K562 (cell line): Measurements from ENCODE around the gene COPG2. TPM values are rescaled to one million over a fixed set of nuclear protein-coding genes. Genes with fewer than 3 reads are reported as not detected.

ENCODE experiments used
- CBX1 ChIP-seq: sonication (generic); IDR thresholded peaks from 2 replicates; pipeline ENCODE4 v1.6.1; 2016; ENCODE audit warnings: antibody characterized with exemption, low read depth, mild to moderate bottlenecking
- CHD2 ChIP-seq: IDR thresholded peaks from 2 replicates; pipeline ENCODE4 v1.6.1; 2011; ENCODE audit warnings: low read depth, low read length
- E2F3 ChIP-seq: fragments of 250-450 bp; sonication (Bioruptor Pico); IDR thresholded peaks from 2 replicates; pipeline ENCODE4 v1.4.0; 2020; ENCODE audit warnings: mild to moderate bottlenecking
- ELF4 ChIP-seq: fragments of 450-650 bp; formaldehyde crosslinking; IDR thresholded peaks from 2 replicates; pipeline ENCODE4 v1.4.0; 2022; ENCODE audit warnings: missing genetic modification characterization
- FIP1L1 ChIP-seq: fragments of 200-400 bp; formaldehyde crosslinking; IDR thresholded peaks from 2 replicates; pipeline ENCODE4 v1.6.1; 2018; ENCODE audit warnings: mild to moderate bottlenecking, low read depth, low read length; ENCODE audit not compliant: poor library complexity, severe bottlenecking
- FOXA3 ChIP-seq, 2 experiments: fragments of 450-650 bp in 1 of 2; sonication (generic) in 1 of 2; formaldehyde crosslinking; IDR thresholded peaks in 1 of 2; conservative IDR thresholded peaks in 1 of 2; 2 replicates each; pipeline versions ENCODE4 v1.4.0 to v1.8.0; 2020 to 2022; ENCODE audit warnings: mild to moderate bottlenecking in 2 of 2, missing genetic modification reagents in 1 of 2
- HEY1 ChIP-seq: fragments of 250-450 bp; sonication (Bioruptor Pico); IDR thresholded peaks from 2 replicates; pipeline ENCODE4 v1.5.0; 2020; ENCODE audit warnings: mild to moderate bottlenecking, moderate library complexity, borderline replicate concordance
- HLTF ChIP-seq: fragments of 450-650 bp; IDR thresholded peaks from 2 replicates; pipeline ENCODE4 v1.6.1; 2016
- HMG20A ChIP-seq: fragments of 450-650 bp; formaldehyde crosslinking; conservative IDR thresholded peaks from 2 replicates; pipeline ENCODE4 v1.4.0; 2020; ENCODE audit warnings: mild to moderate bottlenecking, mixed read lengths
- SP1 ChIP-seq: sonication (generic); formaldehyde crosslinking; IDR thresholded peaks from 2 replicates; pipeline ENCODE4 v1.8.1; 2022; ENCODE audit warnings: mild to moderate bottlenecking, missing genetic modification reagents
- WHSC1 ChIP-seq: IDR thresholded peaks from one replicate; pipeline ENCODE4 v1.6.1; 2012; ENCODE audit warnings: low read length, control low read depth, inconsistent platforms
- ZC3H11A ChIP-seq: IDR thresholded peaks from 2 replicates; pipeline ENCODE4 v1.6.1; 2012; ENCODE audit warnings: low read depth, low read length, improper control_type of control experiment
- ZNF174 ChIP-seq: fragments of 250-450 bp; sonication (Bioruptor Pico); IDR thresholded peaks from 2 replicates; pipeline ENCODE4 v1.4.0; 2020; ENCODE audit warnings: mild to moderate bottlenecking
- ZNF239 ChIP-seq: fragments of 250-450 bp; sonication (Bioruptor Pico); IDR thresholded peaks from 2 replicates; pipeline ENCODE4 v1.4.0; 2020; ENCODE audit warnings: mild to moderate bottlenecking
- ZNF3 ChIP-seq: fragments of 250-450 bp; sonication (Bioruptor Pico); IDR thresholded peaks from 2 replicates; pipeline ENCODE4 v1.5.0; 2021; ENCODE audit warnings: mild to moderate bottlenecking, moderate library complexity
- polyA plus RNA-seq, 8 experiments: library from polyadenylated mRNA; depleted of rRNA in 4 of 8; stranded (reverse) in 5 of 8; unstranded in 3 of 8; fragments of >200 nt; fragmentation: Nextera tagmentation in 2 of 8; fragmentation: Illumina TruSeq in 1 of 8; extraction: Ambion mirVana in 2 of 8; extraction: Trizol in 1 of 8; gene quantifications; 2 replicates each; pipeline versions ENCODE4 v1.2.1 to v1.2.3, GENCODE V29; 2011 to 2014; ENCODE audit warnings: inconsistent platforms in 1 of 8, missing spikeins in 1 of 8
- total RNA-seq, 7 experiments: library from RNA; depleted of rRNA in 6 of 7; stranded (reverse); fragments of >200 nt in 6 of 7; fragmentation: Illumina TruSeq in 2 of 7; extraction: Trizol in 2 of 7; gene quantifications; 2 replicates each; pipeline versions ENCODE4 v1.2.1 to v1.2.3, GENCODE V29; 2011 to 2021; ENCODE audit warnings: low replicate concordance in 1 of 7
- TF ChIP-seq, protein P1 (sequence below): IDR thresholded peaks from 2 replicates; pipeline ENCODE4 v1.6.1; 2011; ENCODE audit warnings: borderline replicate concordance, low read depth, mild to moderate bottlenecking, moderate library complexity, low read length; ENCODE audit not compliant: insufficient read depth, poor library complexity, severe bottlenecking
- TF ChIP-seq, protein P2 (sequence below): fragments of 450-650 bp; conservative IDR thresholded peaks from 2 replicates; pipeline ENCODE4 v1.6.1; 2016; ENCODE audit warnings: missing genetic modification characterization, low read depth, mild to moderate bottlenecking, control low read depth, missing compliant biosample characterization
- TF ChIP-seq, protein P3 (sequence below), 2 experiments: IDR thresholded peaks in 1 of 2; conservative IDR thresholded peaks in 1 of 2; 2 replicates each; pipeline ENCODE4 v1.6.1; 2016; ENCODE audit warnings: low read depth in 2 of 2, mild to moderate bottlenecking in 1 of 2, missing compliant biosample characterization in 1 of 2, missing genetic modification characterization in 1 of 2, moderate library complexity in 1 of 2
- TF ChIP-seq, protein P4 (sequence below): fragments of 450-650 bp; IDR thresholded peaks from 2 replicates; pipeline ENCODE4 v1.6.1; 2016; ENCODE audit warnings: low read depth, mild to moderate bottlenecking, moderate library complexity

COPG2 gene
- total and polyA plus RNA-seq, 9 of the 15 experiments (the other 6 are each of a cell fraction or from before 2014, with no cell fraction given), result 6.6 to 104 (median 32.5) TPM

DNA sequence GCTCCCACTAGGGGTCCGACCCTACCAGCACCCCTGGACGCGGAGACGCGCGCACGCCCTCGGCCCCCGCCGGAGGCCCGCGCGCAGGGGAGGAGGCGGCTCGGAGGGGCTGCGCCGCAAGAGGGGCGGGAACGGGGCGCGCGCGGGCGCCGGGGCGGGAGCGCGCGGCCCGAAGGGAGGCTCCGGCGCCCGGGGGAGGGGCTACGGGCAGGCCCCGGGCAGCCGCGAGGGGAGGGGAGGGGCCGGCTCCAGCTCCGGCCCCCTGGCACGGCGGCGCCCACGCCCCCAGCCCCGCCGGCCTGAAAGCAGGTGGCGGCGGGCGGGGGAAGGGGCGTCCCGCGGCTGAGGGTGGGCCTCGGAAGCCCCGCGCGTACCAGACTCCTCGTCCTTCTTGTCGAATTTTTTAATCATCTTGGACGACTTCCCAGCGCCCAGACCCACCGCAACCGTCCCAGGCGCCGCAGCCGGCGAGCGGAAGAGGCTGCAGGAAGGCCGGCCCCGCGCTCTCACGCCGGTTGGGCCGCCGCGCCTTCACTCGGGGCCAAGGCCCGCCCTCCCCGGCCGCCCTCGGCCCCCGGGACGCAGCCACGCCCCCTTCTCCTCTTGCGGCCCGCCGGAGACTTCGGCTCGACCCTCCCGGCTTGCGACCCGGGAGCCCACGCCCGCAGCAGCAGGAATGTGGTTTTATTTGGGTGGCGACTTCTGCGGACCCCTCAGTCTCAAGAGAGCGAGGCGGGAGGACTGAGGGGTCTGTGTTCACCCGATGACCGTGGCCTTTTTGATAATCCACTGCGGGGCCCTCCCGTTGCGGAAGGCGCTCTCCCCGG, at the start of gene COPG2 (continued):
- TF ChIP-seq, protein P1, sequence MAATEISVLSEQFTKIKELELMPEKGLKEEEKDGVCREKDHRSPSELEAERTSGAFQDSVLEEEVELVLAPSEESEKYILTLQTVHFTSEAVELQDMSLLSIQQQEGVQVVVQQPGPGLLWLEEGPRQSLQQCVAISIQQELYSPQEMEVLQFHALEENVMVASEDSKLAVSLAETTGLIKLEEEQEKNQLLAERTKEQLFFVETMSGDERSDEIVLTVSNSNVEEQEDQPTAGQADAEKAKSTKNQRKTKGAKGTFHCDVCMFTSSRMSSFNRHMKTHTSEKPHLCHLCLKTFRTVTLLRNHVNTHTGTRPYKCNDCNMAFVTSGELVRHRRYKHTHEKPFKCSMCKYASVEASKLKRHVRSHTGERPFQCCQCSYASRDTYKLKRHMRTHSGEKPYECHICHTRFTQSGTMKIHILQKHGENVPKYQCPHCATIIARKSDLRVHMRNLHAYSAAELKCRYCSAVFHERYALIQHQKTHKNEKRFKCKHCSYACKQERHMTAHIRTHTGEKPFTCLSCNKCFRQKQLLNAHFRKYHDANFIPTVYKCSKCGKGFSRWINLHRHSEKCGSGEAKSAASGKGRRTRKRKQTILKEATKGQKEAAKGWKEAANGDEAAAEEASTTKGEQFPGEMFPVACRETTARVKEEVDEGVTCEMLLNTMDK, result peak; percentile 83
- TF ChIP-seq, protein P2, sequence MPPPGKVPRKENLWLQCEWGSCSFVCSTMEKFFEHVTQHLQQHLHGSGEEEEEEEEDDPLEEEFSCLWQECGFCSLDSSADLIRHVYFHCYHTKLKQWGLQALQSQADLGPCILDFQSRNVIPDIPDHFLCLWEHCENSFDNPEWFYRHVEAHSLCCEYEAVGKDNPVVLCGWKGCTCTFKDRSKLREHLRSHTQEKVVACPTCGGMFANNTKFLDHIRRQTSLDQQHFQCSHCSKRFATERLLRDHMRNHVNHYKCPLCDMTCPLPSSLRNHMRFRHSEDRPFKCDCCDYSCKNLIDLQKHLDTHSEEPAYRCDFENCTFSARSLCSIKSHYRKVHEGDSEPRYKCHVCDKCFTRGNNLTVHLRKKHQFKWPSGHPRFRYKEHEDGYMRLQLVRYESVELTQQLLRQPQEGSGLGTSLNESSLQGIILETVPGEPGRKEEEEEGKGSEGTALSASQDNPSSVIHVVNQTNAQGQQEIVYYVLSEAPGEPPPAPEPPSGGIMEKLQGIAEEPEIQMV (tag), result no peak
- no peak for TF ChIP-seq ZC3H11A
- no peak for TF ChIP-seq HLTF
- TF ChIP-seq ZNF174 (CRISPR knock-in tag), result 0 out of 2 replicates have a peak, but pooled peaks have one; percentile 14
- TF ChIP-seq ZNF239 (CRISPR knock-in tag), result no peak
- peak; percentile 51 for TF ChIP-seq CHD2
- TF ChIP-seq ELF4 (CRISPR knock-in tag), result peak; percentile 68; the same call in 1 of the 2 replicates
- TF ChIP-seq HMG20A (CRISPR knock-in tag), result 0 out of 2 replicates have a peak, but pooled peaks have one; percentile 22
- TF ChIP-seq SP1 (CRISPR knock-in tag), result no peak; the same call in 1 of the 2 replicates
- no peak for TF ChIP-seq ZNF3 (CRISPR knock-in tag)
- TF ChIP-seq, protein P3, sequence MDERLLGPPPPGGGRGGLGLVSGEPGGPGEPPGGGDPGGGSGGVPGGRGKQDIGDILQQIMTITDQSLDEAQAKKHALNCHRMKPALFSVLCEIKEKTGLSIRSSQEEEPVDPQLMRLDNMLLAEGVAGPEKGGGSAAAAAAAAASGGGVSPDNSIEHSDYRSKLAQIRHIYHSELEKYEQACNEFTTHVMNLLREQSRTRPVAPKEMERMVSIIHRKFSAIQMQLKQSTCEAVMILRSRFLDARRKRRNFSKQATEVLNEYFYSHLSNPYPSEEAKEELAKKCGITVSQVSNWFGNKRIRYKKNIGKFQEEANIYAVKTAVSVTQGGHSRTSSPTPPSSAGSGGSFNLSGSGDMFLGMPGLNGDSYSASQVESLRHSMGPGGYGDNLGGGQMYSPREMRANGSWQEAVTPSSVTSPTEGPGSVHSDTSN (CRISPR knock-in tag; IDR thresholded peaks at IDR 0.05; ENCODE audit: low read depth), result peak; percentile 71; the same call in 1 of the 2 replicates
- TF ChIP-seq, protein P3 (tag; conservative IDR thresholded peaks at IDR 0.05; ENCODE audit: low read depth), result no peak; the same call in 1 of the 2 replicates
- 0 out of 4 replicates have a peak, but pooled peaks of 1 of the 2 experiments have one; percentile 60 for TF ChIP-seq FOXA3 (CRISPR knock-in tag; conservative IDR thresholded peaks at IDR 0.05 in 1 of 2, IDR thresholded peaks at IDR 0.05 in 1 of 2)
- no peak for TF ChIP-seq HEY1 (CRISPR knock-in tag)
- peak; percentile 86; the same call in 1 of the 2 replicates for TF ChIP-seq CBX1
- TF ChIP-seq, protein P4, sequence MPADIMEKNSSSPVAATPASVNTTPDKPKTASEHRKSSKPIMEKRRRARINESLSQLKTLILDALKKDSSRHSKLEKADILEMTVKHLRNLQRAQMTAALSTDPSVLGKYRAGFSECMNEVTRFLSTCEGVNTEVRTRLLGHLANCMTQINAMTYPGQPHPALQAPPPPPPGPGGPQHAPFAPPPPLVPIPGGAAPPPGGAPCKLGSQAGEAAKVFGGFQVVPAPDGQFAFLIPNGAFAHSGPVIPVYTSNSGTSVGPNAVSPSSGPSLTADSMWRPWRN, result no peak
- TF ChIP-seq E2F3, result 0 out of 2 replicates have a peak, but pooled peaks have one; percentile 33
- TF ChIP-seq WHSC1, result no peak
- TF ChIP-seq FIP1L1, result peak; percentile 36
